Activated T-helper 2 cell treated with anti-CD3 and anti-CD28 coated beads, Interferon-gamma antibody, Interleukin-2, Interleukin-4, amounts not matched to agents 10 μg/mL and 5 μg/mL and 100 μg/mL, durations not matched to agents 14 hours and 24 hours and 36 hours (primary cell): ENCODE results near the gene NKTR. TPM values are rescaled to one million over a fixed set of nuclear protein-coding genes. Genes with fewer than 3 reads are reported as not detected.

Source experiments
- DNase-seq: peaks from one replicate; pipeline ENCODE4 v3.0.0; 2021; ENCODE audit warnings: low spot score
- H3K27ac Mint-ChIP-seq: one replicate; pipeline ENCODE4 v1.8.0; 2021; ENCODE audit warnings: mixed read lengths
- H3K27me3 Mint-ChIP-seq: one replicate; pipeline ENCODE4 v1.8.0; 2021; ENCODE audit warnings: low read depth, mixed read lengths
- H3K36me3 Mint-ChIP-seq: one replicate; pipeline ENCODE4 v1.8.0; 2021; ENCODE audit warnings: low read depth, mixed read lengths
- H3K4me1 Mint-ChIP-seq: one replicate; pipeline ENCODE4 v1.8.0; 2021; ENCODE audit warnings: low read depth, mixed read lengths
- H3K4me3 Mint-ChIP-seq: one replicate; pipeline ENCODE4 v1.8.0; 2021; ENCODE audit warnings: low read depth, mild to moderate bottlenecking, moderate library complexity, mixed read lengths
- H3K9me3 Mint-ChIP-seq: one replicate; pipeline ENCODE4 v1.8.0; 2021; ENCODE audit warnings: mixed read lengths
- intact Hi-C: fragments of 100-400 bp; cut with micrococcal nuclease; formaldehyde crosslinking; loops from one replicate; pipeline ENCODE4 v1.15.1; 2023
- total RNA-seq: library from RNA; stranded (reverse); gene quantifications from 2 replicates; pipeline ENCODE4 v1.2.3, GENCODE V29; 2022

Gene NKTR
- total RNA-seq, 1 donor from 2014 or later, result 76.6 TPM

DNA sequence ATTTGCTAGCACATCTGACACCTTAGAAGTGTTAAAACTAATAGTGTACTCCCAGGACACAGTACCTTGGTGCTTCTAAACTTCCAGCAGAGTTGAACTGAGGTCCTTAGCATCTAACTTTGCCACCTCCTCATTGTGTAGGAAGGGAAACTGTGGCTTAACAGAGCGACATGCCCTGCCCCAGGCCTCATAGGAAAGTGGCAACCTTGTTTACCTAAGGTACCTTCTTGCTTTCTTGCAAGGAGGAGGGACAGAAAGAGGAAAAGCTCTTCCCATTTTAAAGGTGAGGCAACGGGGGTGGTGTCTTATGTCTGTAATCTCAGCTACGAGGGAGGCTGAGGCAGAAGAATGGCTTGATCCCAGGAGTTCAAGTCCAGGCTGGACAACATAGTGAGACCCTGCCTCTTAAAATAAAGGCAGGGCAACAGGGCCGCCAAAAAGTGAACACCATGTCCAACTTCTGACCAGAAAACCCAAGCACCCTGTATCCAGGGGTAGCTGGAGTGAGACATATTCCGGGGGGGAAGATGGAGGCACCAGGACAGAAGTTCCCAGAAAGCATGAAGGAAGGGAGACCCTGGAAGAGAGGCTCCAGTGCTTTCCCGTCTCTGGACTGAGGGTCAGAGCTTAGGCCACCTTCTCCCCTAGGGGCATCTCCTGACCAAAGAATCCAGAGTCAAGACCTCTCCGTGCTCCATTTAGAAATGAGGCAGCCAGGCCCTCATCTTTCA, 84.3 kb downstream of the NKTR start:
- peaks cover 16% of the 10 kb centered on the region for H3K27me3 Mint-ChIP-seq
- no peaks in the 10 kb centered on the region for H3K9me3 Mint-ChIP-seq
- intact Hi-C loops, result loop anchor here (2.0 kb wide), 1 partner anchor 46 kb away; no protein-coding TSS in a partner anchor
- no peak overlapping the region for H3K27ac Mint-ChIP-seq
- DNase-seq, result no peak
- no peak overlapping the region for H3K4me3 Mint-ChIP-seq
- no peaks in the 10 kb centered on the region for H3K36me3 Mint-ChIP-seq
- peaks cover 14% of the 10 kb centered on the region for H3K4me1 Mint-ChIP-seq

DNA sequence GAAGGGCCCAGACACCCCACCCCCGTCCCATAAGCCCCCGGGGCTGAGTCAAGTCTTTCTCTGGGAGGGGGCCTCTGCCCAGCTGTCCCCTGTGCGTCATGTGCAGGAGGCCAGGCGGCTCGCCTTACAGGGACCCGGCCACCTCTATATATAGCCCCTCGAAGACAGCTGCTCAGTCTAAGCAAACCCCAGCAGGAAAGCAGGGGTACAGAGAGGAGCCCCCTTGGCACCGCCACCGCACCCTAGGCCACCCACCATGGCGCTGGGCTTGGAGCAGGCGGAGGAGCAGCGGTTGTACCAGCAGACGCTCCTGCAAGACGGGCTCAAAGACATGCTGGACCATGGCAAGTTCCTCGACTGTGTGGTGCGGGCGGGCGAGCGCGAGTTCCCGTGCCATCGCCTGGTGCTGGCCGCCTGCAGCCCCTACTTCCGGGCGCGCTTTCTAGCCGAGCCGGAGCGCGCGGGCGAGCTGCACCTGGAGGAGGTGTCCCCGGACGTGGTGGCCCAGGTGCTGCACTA, 84.9 kb downstream of the NKTR start, which contains the start of gene KLHL40:
Gene KLHL40, plus strand, starts transcription at position 175 of the 519 bp plus-strand sequence. Its CDS starts 82 bp downstream, at position 257.
- intact Hi-C loops, result loop anchor here (2.0 kb wide), 1 partner anchor 47 kb away; no protein-coding TSS in a partner anchor
- Mint-ChIP-seq H3K9me3 (no peaks in the 10 kb centered on the region), H3K27me3 (peaks cover 17% of the 10 kb centered on the region), H3K36me3 (no peaks in the 10 kb centered on the region), H3K27ac (no peak within 1 kb of the TSS), H3K4me3 (no peak within 1 kb of the TSS), H3K4me1 (peaks cover 9% of the 10 kb centered on the region)
- DNase-seq, result no peak

DNA sequence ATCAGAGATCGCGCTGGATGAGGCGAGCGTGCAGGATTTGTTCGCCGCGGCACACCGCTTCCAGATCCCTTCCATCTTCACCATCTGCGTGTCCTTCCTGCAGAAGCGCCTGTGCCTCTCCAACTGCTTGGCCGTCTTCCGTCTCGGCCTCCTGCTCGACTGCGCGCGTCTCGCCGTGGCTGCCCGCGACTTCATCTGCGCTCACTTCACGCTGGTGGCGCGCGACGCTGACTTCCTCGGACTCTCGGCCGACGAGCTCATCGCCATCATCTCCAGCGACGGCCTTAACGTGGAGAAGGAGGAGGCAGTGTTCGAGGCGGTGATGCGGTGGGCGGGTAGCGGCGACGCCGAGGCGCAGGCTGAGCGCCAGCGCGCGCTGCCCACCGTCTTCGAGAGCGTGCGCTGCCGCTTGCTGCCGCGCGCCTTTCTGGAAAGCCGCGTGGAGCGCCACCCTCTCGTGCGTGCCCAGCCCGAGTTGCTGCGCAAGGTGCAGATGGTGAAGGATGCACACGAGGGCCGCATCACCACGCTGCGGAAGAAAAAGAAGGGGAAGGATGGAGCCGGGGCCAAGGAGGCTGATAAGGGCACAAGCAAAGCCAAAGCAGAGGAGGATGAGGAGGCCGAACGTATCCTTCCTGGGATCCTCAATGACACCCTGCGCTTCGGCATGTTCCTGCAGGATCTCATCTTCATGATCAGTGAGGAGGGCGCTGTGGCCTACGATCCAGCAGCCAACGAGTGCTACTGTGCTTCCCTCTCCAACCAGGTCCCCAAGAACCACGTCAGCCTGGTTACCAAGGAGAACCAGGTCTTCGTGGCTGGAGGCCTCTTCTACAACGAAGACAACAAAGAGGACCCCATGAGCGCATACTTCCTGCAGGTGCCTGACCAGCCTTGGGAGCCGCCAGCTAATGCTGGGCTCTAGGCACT, 85.7 kb downstream of the NKTR start:
- Mint-ChIP-seq H3K4me1 (peaks cover 6% of the 10 kb centered on the region), H3K27ac (no peak overlapping the region), H3K4me3 (no peak overlapping the region), H3K9me3 (no peaks in the 10 kb centered on the region), H3K27me3 (peaks cover 17% of the 10 kb centered on the region), H3K36me3 (no peaks in the 10 kb centered on the region)
- intact Hi-C loops, result loop anchor here (2.0 kb wide), 1 partner anchor 47 kb away; no protein-coding TSS in a partner anchor
- DNase-seq, result no peak

DNA sequence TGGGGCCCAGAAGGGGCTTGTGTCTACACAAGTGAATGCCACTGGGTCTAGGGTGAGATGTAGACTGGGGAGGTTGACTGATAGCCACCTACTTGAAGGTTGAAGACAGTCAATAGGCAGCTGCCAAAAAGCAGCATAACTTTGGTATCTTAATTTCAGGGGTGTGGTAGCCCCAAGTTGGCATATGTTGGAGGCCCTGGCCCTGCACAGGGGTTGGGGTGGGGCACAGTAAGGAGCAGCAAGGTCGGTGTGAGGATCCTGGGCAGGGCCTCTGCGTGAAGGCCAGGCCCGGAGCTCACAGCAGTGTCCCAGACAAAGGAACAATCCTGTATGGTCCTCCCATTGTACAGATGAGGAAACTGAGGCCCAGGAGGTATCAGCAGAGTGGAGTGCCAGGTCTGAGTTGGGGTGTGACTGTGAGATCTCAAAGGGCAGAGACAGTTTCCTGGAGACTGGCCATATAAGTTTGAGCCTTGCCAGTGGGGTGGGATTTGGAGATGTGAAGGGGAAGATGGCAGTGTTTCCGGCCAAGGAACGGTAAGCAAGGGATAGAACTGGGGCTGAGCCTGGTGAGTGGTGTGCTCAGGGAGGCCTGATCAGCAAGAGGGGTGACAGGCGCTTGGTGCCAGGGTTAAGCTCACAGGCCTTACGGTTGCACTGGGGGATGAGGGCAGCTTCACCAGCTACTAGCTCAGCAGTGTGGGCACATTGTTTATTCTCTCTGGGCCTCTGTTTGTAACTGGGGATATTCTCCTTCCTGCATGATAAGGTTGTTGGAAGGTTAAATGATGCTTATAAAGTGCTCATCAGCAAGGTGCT, 86.6 kb downstream of the NKTR start:
- Mint-ChIP-seq H3K27me3 (peaks cover 15% of the 10 kb centered on the region), H3K4me3 (no peak overlapping the region), H3K27ac (no peak overlapping the region)

DNA sequence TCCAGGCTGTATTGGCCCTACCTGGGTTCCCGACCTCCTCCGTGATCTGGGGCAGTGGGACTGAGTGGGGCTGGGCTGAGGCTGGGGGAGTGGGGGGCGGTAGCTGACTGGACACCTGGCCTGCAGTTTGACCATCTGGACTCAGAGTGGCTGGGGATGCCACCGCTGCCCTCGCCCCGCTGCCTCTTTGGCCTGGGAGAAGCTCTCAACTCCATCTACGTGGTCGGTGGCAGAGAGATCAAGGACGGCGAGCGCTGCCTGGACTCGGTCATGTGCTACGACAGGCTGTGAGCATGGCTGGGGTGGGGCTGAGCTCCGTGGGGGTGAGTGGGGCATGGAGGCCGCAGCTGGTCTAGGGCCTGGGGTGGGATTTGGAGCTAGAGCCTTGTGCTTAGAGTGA, 87.5 kb downstream of the NKTR start:
- no peak overlapping the region for H3K27ac Mint-ChIP-seq

More for the DNA sequence above, 86.6 kb downstream of the NKTR start:
- intact Hi-C loops, result no loop called here
- Mint-ChIP-seq H3K9me3 (no peaks in the 10 kb centered on the region), H3K4me1 (peaks cover 4% of the 10 kb centered on the region), H3K36me3 (no peaks in the 10 kb centered on the region)
- no peak for DNase-seq

DNA sequence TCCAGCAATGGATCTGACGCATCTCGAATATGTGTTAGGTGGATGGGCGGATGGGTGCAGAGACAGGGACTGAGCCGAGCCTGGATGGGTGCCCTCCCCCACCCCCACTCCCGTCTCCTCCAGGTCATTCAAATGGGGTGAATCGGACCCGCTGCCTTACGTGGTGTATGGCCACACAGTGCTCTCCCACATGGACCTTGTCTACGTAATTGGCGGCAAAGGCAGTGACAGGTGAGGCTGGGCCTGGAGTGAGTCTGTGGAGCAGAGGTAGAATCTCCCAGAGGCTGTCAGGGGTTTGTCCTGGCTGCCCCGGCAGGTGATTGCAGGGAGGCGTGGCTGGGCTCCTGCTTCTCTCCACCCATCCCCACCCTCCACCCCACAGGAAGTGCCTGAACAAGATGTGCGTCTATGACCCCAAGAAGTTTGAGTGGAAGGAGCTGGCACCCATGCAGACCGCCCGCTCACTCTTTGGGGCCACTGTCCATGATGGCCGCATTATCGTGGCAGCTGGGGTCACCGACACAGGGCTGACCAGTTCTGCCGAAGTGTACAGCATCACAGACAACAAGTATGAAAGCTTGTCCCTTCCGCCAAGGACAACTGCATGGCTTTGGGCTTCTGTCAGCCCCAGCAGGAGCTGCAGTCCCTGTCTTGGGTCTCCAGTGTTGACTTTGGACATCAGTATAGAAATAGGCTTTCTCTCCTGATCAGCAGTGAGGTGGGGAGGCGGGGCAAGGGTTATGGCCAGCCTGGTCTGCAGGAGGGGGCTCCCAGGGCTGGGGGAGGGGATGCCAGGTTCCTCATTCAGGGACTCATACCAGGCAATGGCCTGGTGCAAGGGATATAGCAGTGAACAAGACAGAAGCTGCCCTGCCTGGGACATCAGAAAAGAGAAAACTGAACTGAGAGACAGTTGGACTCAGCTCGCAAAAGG, 88.3 kb downstream of the NKTR start:
- Mint-ChIP-seq H3K36me3 (no peaks in the 10 kb centered on the region), H3K4me1 (no peaks in the 10 kb centered on the region), H3K9me3 (no peaks in the 10 kb centered on the region), H3K27ac (no peak overlapping the region), H3K27me3 (peaks cover 15% of the 10 kb centered on the region), H3K4me3 (no peak overlapping the region)
- no peak for DNase-seq
- intact Hi-C loops, result no loop called here

More for the DNA sequence above, 87.5 kb downstream of the NKTR start:
- no peak for DNase-seq
- H3K27me3 Mint-ChIP-seq, result peaks cover 15% of the 10 kb centered on the region
- H3K9me3 Mint-ChIP-seq, result no peaks in the 10 kb centered on the region
- no peaks in the 10 kb centered on the region for H3K36me3 Mint-ChIP-seq
- intact Hi-C loops, result no loop called here
- H3K4me1 Mint-ChIP-seq, result peaks cover 2% of the 10 kb centered on the region
- H3K4me3 Mint-ChIP-seq, result no peak overlapping the region

DNA sequence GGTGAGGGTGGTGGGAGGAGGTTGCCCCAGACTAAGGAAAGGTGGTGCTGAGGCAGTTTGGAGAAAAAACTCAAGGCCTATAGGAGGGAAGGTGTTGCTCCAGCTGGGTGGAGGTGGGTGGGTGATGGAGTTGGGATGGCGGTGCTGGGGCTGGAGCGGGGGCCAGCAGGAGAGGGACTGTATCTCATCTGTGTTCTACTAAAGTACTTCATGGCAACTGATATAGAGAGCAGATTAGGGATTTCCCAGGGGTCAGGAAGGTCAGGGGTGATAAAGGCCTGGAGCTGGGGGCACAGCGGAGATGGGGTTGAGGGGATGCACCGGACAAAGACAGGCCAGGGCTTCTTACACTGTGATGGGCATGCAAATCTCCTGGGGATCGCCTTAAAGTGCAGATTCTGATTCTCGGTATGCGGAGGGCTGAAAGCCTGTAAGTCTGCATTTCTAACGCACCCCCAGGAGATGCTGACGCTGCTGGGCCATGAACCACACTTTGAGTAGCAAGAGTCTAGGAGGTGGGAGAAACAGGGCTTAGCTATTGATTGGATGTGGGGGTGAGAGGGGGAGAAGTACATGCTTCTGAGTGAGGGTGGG, 89.0 kb downstream of the NKTR start:
- Mint-ChIP-seq H3K27ac (no peak overlapping the region), H3K36me3 (no peaks in the 10 kb centered on the region), H3K4me3 (no peak overlapping the region), H3K9me3 (no peaks in the 10 kb centered on the region), H3K4me1 (no peaks in the 10 kb centered on the region), H3K27me3 (peaks cover 15% of the 10 kb centered on the region)
- no peak for DNase-seq
- intact Hi-C loops, result no loop called here

DNA sequence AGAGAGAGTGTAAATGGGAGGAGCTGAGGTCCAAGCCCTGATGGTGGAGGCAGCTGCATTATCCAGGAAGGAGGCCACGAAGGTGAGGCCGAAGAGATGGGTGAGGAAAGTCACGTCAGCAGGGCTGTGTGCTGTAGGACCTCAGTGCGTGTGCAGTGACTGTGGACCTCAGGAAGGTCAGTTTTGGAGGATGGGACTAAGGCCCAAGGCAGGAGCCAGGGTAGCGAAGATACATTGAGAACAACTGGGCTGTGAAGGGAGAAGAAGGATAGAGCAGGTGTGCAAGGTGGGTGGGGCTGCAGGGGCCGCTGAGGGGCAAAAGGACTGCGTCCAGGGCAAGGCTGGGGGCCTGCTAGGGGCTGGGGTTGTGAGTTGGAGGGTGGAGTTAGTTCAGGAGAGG, 89.7 kb downstream of the NKTR start:
- no peak overlapping the region for H3K27ac Mint-ChIP-seq
- no peak overlapping the region for H3K4me3 Mint-ChIP-seq
- no peaks in the 10 kb centered on the region for H3K4me1 Mint-ChIP-seq
- no peak for DNase-seq
- no peaks in the 10 kb centered on the region for H3K9me3 Mint-ChIP-seq
- peaks cover 15% of the 10 kb centered on the region for H3K27me3 Mint-ChIP-seq
- H3K36me3 Mint-ChIP-seq, result no peaks in the 10 kb centered on the region
- intact Hi-C loops, result no loop called here

DNA sequence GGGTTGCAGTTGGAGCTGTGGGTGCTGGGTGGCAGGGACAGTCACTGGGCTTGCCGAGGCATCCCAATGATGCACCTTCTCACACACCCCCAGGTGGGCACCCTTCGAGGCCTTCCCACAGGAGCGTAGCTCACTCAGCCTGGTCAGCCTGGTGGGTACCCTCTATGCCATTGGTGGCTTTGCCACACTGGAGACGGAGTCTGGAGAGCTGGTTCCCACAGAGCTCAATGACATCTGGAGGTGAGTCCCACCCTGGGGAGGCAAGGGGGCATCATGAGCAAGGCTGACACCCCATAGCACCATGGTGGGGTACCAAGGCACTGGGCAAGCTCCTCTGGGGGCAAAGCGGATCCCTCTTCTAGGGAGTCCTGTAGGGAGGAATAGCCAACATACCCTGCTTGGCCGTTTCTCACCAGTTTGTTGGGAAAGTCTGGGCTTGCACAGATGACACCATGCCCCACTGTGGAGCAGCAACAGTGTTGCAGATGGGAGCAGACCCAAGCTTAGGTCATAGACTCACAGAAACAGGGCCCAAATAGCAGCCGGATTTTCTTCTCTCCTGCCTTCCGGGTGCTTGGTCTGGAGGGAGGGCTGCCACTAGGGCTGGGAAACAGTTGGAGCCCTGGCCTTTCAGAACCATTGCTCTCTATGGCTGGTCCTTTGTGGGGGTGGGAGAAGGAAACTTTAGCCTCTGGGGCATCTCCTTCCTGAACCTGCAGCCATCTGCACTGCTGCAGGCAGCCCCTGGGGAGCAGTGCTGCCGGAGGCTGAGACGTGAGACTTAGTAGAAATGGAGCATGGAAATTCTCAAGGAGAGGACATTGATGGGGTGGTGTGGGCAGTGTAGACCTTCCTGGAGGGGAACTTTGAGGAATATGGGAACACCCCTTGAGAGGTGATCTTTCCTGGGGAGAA, 90.5 kb downstream of the NKTR start:
- Mint-ChIP-seq H3K27me3 (peaks cover 13% of the 10 kb centered on the region), H3K4me1 (no peaks in the 10 kb centered on the region), H3K4me3 (no peak overlapping the region), H3K36me3 (no peaks in the 10 kb centered on the region), H3K27ac (no peak overlapping the region), H3K9me3 (no peaks in the 10 kb centered on the region)
- no peak for DNase-seq
- intact Hi-C loops, result no loop called here

DNA sequence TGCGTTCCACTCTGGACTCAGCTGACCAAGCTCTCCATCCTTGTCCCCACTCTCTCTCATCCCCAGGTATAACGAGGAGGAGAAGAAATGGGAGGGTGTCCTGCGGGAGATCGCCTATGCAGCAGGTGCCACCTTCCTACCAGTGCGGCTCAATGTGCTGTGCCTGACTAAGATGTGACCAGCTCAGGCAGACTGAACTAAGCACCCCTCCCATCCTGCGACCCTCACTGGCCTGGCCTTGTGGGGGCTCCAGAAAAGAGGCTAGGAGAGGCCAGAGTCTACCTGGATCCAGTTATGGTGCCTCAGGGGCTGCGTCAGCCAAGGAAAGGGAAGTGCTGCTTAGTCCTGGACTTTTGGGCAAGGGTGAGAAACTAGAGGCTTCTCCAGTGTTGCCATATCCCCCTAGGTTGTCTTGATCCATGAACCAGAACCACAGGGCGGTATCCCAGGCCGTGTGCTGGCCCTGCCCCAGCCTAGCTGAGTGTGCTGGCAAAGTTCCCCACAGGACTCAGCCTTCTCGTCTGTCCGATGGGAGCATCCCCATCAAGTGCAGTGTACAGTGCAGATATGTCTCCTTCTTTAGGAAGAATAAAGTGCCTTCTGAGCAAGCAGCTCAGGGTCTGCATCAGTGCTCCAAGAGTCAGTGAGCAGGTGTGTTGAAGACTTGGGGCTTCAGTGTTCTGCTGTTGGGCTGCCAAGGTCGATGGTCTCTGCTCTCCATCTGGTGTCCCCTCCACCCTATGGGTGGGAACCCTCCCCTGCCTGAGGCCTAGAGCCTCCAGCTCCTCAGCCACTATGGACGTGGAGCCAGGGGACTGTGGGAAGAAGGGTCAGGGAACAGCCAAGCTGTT, 91.6 kb downstream of the NKTR start:
- Mint-ChIP-seq H3K9me3 (no peaks in the 10 kb centered on the region), H3K36me3 (no peaks in the 10 kb centered on the region), H3K27ac (no peak overlapping the region), H3K4me3 (no peak overlapping the region), H3K4me1 (no peaks in the 10 kb centered on the region), H3K27me3 (peaks cover 5% of the 10 kb centered on the region)
- intact Hi-C loops, result no loop called here
- DNase-seq, result no peak
